IMR-90 (cell line): ENCODE results near the gene PRPF6. TPM values are rescaled to one million over a fixed set of nuclear protein-coding genes. Genes with fewer than 3 reads are reported as not detected.
"Not testable (repeated sequence)": the region's sequence is repeated elsewhere in the genome, so short reads cannot be mapped to it uniquely, and the experiment has no call there.

Source experiments
- ATAC-seq: fragments of 200-7000 bp; cut with Tn5 transposase; 2 replicates; pipeline ENCODE4 v1.9.1; 2020; ENCODE audit warnings: low read depth, mild to moderate bottlenecking, moderate library complexity
- BruUV-seq: library from RNA; stranded (reverse); fragments of 400-500 nt; replicated peaks from 2 replicates; lab custom pipeline; 2021; lab: Mats Ljungman, UMichigan
- CTCF ChIA-PET: fragments of 300-600 bp; formaldehyde crosslinking; extraction: SDS; loops from one replicate; lab custom pipeline; 2021; ENCODE audit warnings: antibody characterized with exemption; lab: Yijun Ruan, JAX
- POLR2A ChIA-PET: fragments of 300-600 bp; sonication (Branson Sonifier 250); formaldehyde crosslinking; loops from one replicate; lab custom pipeline; 2022; ENCODE audit warnings: antibody characterized with exemption; ENCODE audit not compliant: unreplicated experiment; lab: Charles Lee
- DNase-seq: peaks from one replicate; pipeline ENCODE4 v3.0.0; 2013
- H2AFZ ChIP-seq: replicated peaks from 2 replicates; pipeline ENCODE3; 2013; ENCODE audit warnings: low read length, mild to moderate bottlenecking; ENCODE audit not compliant: poor library complexity
- H2AK5ac ChIP-seq: 2 replicates; pipeline ENCODE4 v1.6.1; 2013; ENCODE audit warnings: low read depth, low read length, inconsistent platforms
- H2AK9ac ChIP-seq: replicated peaks from 2 replicates; pipeline ENCODE3; 2013; ENCODE audit warnings: mild to moderate bottlenecking, low read depth, low read length, moderate library complexity; ENCODE audit not compliant: poor library complexity
- H2BK120ac ChIP-seq: 2 replicates; pipeline ENCODE4 v1.6.1; 2013; ENCODE audit warnings: low read depth, low read length, inconsistent platforms
- H2BK15ac ChIP-seq: 3 replicates; pipeline ENCODE4 v1.6.1; 2013; ENCODE audit warnings: low read depth, low read length, inconsistent platforms
- H2BK20ac ChIP-seq: 2 replicates; pipeline ENCODE4 v1.6.1; 2013; ENCODE audit warnings: low read depth, mild to moderate bottlenecking, inconsistent platforms, low read length, moderate library complexity
- H2BK5ac ChIP-seq: 2 replicates; pipeline ENCODE4 v1.6.1; 2013; ENCODE audit warnings: mild to moderate bottlenecking, low read depth, low read length, inconsistent platforms; ENCODE audit not compliant: poor library complexity, severe bottlenecking
- H3K14ac ChIP-seq: replicated peaks from 2 replicates; pipeline ENCODE4 v1.6.1; 2013; ENCODE audit warnings: low read depth, low read length, inconsistent platforms
- H3K18ac ChIP-seq: 2 replicates; pipeline ENCODE4 v1.6.1; 2013; ENCODE audit warnings: low read depth, low read length, control low read depth
- H3K23ac ChIP-seq: 2 replicates; pipeline ENCODE4 v1.6.1; 2013; ENCODE audit warnings: low read depth, low read length, inconsistent platforms
- H3K27ac ChIP-seq: 2 replicates; pipeline ENCODE4 v1.5.1; 2013; ENCODE audit warnings: mild to moderate bottlenecking, control low read depth, low read length; ENCODE audit not compliant: insufficient read depth
- H3K27me3 ChIP-seq: 2 replicates; pipeline ENCODE4 v1.6.1; 2013; ENCODE audit warnings: low read length; ENCODE audit not compliant: control insufficient read depth, insufficient read depth
- H3K36me3 ChIP-seq: 2 replicates; pipeline ENCODE4 v1.6.1; 2013; ENCODE audit warnings: low read length, mixed read lengths; ENCODE audit not compliant: control insufficient read depth, insufficient read depth
- H3K4ac ChIP-seq: 2 replicates; pipeline ENCODE4 v1.6.1; 2013; ENCODE audit warnings: low read depth, low read length, inconsistent platforms
- H3K4me1 ChIP-seq: 2 replicates; pipeline ENCODE4 v1.6.1; 2013; ENCODE audit warnings: low read length, mixed read lengths; ENCODE audit not compliant: control insufficient read depth, insufficient read depth
- H3K4me2 ChIP-seq: 2 replicates; pipeline ENCODE4 v1.6.1; 2013; ENCODE audit warnings: low read depth, mild to moderate bottlenecking, control low read depth, low read length, moderate library complexity
- H3K4me3 ChIP-seq: 2 replicates; pipeline ENCODE4 v1.5.1; 2013; ENCODE audit warnings: low read depth, mild to moderate bottlenecking, control low read depth, low read length, moderate library complexity; ENCODE audit not compliant: insufficient read depth
- H3K56ac ChIP-seq: 2 replicates; pipeline ENCODE4 v1.6.1; 2013; ENCODE audit warnings: low read length, inconsistent platforms; ENCODE audit not compliant: insufficient read depth; ENCODE audit errors: extremely low read depth
- H3K79me1 ChIP-seq, 2 experiments: 2 replicates each; pipeline ENCODE4 v1.6.1; 2013; ENCODE audit warnings: low read length in 2 of 2, inconsistent platforms in 1 of 2, low read depth in 1 of 2
- H3K9ac ChIP-seq: 2 replicates; pipeline ENCODE4 v1.6.1; 2013; ENCODE audit warnings: low read depth, low read length, control low read depth
- H3K9me1 ChIP-seq: 2 replicates; pipeline ENCODE4 v1.6.1; 2013; ENCODE audit warnings: low read length, inconsistent platforms; ENCODE audit not compliant: insufficient read depth
- H3K9me3 ChIP-seq: 2 replicates; pipeline ENCODE4 v1.6.1; 2013; ENCODE audit warnings: low read length; ENCODE audit not compliant: control insufficient read depth, insufficient read depth
- H4K20me1 ChIP-seq: 2 replicates; pipeline ENCODE4 v1.6.1; 2013; ENCODE audit warnings: low read length, inconsistent platforms; ENCODE audit not compliant: insufficient read depth
- H4K5ac ChIP-seq: 2 replicates; pipeline ENCODE4 v1.6.1; 2013; ENCODE audit warnings: mild to moderate bottlenecking, low read depth, low read length, control low read depth
- H4K8ac ChIP-seq, 2 experiments: 2 replicates each; pipeline ENCODE4 v1.6.1; 2013; ENCODE audit warnings: low read depth in 2 of 2, low read length in 2 of 2, control low read depth in 1 of 2, inconsistent platforms in 1 of 2
- H4K91ac ChIP-seq: 2 replicates; pipeline ENCODE4 v1.6.1; 2013; ENCODE audit warnings: low read depth, low read length, inconsistent platforms; ENCODE audit not compliant: insufficient read depth
- MAZ ChIP-seq: IDR thresholded peaks from 2 replicates; pipeline ENCODE4 v1.6.1; 2012; ENCODE audit warnings: low read depth, mild to moderate bottlenecking, low read length, improper control_type of control experiment, moderate library complexity, borderline replicate concordance
- WGBS, 2 experiments: methylation state at CpG; one replicate each; pipeline versions ENCODE4 v1.1.5 to v1.1.7; 2013; ENCODE audit warnings: missing lambda C conversion rate in 2 of 2; ENCODE audit not compliant: insufficient read length in 1 of 2; ENCODE audit errors: extremely low coverage in 2 of 2; 5-methylcytosine and 5-hydroxymethylcytosine counted together
- dilution Hi-C: fragments of 300-500 bp; cut with HindIII; formaldehyde crosslinking; loops from one replicate; pipeline ENCODE4 v1.14.3; 2018; ENCODE audit warnings: low sequenced_read_pairs; ENCODE audit not compliant: unreplicated experiment
- in situ Hi-C: fragments of 300-500 bp; cut with MboI; formaldehyde crosslinking; loops from 3 replicates; pipeline ENCODE4 v1.14.3; 2019; ENCODE audit warnings: low sequenced_read_pairs, inconsistent platforms, mixed read lengths
- intact Hi-C: fragments of 100-400 bp; cut with micrococcal nuclease; formaldehyde crosslinking; loops from 2 replicates; pipeline ENCODE4 v1.10.0; 2022
- polyA plus RNA-seq, 3 experiments: library from polyadenylated mRNA; depleted of rRNA; stranded (reverse); fragments of >200 nt; gene quantifications; 2 replicates each; pipeline ENCODE4 v1.2.3, GENCODE V29; 2012; ENCODE audit warnings: low replicate concordance in 1 of 3
- total RNA-seq: library from RNA; depleted of rRNA; stranded (reverse); fragments of >200 nt; gene quantifications from 2 replicates; pipeline ENCODE4 v1.2.3, GENCODE V29; 2012

Gene PRPF6
- total and polyA plus RNA-seq, 2 of the 4 experiments (the other 2 are of a cell fraction), result 43.5 to 71.3 TPM

- TF ChIP-seq MAZ, result no peak
Observed at GRCh38 chr20:63970714-63971431, 10.1 kb upstream of the PRPF6 start (continued).

GRCh38 chr20:63971960-63972311, 9.0 kb upstream of the PRPF6 start:
- H4K5ac ChIP-seq, H3K23ac ChIP-seq, H2BK120ac ChIP-seq, dilution Hi-C loops, H3K27ac ChIP-seq, H3K9me1 ChIP-seq, CTCF ChIA-PET, H2AK5ac ChIP-seq, H3K9ac ChIP-seq, H2BK20ac ChIP-seq, BruUV-seq, H2BK5ac ChIP-seq, H4K8ac ChIP-seq, H3K14ac ChIP-seq, H4K20me1 ChIP-seq, H3K4ac ChIP-seq, H4K91ac ChIP-seq, H3K4me2 ChIP-seq, H3K56ac ChIP-seq, H3K27me3 ChIP-seq, ATAC-seq, H3K4me3 ChIP-seq, H3K18ac ChIP-seq, DNase-seq, H2BK15ac ChIP-seq, H2AK9ac ChIP-seq, H3K9me3 ChIP-seq, H3K36me3 ChIP-seq: not testable (repeated sequence)
- peaks cover 12 to 20% of the 10 kb centered on the region in 2 experiments; a peak in 3 of 4 replicates for H3K79me1 ChIP-seq
- H2AFZ ChIP-seq, result peak overlapping the region; percentile 49
- peaks cover 20% of the 10 kb centered on the region for H3K4me1 ChIP-seq
- intact Hi-C loops, result loop anchor here (5.0 kb wide), 1 partner anchor 195 kb away; no protein-coding TSS in a partner anchor
- 100% methylated on average over 2 of the region's 10 CpGs; no CpG with 5 or more reads in 1 of the 2 experiments for WGBS, 2 experiments
- in situ Hi-C loops, result loop anchor here (10.0 kb wide), 1 partner anchor 437 kb away; the partner anchor contains the start of gene PTK6
- POLR2A ChIA-PET, result interaction anchor here (0.7 kb wide), 1 partner anchor 45 kb away, joined by 8 read pairs; no protein-coding TSS in a partner anchor
